ENCODE data around the gene ESM1.

The ESM1 gene

GRCh38 chr5:54965806-54966205, 19.6 kb downstream of the ESM1 start:
- no peaks in the 10 kb centered on the region for H3K4me1 ChIP-seq (ENCODE audit: control extremely low read depth in 1 of 4, control insufficient read depth in 4 of 4, insufficient read depth in 4 of 4, low read length in 3 of 4)
- H3K27me3 ChIP-seq (replicated peaks in 2 of 5; ENCODE audit: control insufficient read depth in 4 of 5, insufficient read depth in 5 of 5, low read length in 4 of 5) = no peaks in the 10 kb centered on the region
- no peaks in the 10 kb centered on the region for H3K36me3 ChIP-seq (ENCODE audit: control insufficient read depth in 4 of 4, insufficient read depth in 4 of 4, low read length in 3 of 4)
- ChIA-PET CTCF (interaction anchor here (1.0 to 1.5 kb wide), 4 partner anchors 9 to 149 kb away, joined by 3 to 4 read pairs (median 4); no protein-coding TSS in a partner anchor), POLR2A (no interaction called here)
- H3K27ac ChIP-seq (ENCODE audit: insufficient read depth in 1 of 2, low read depth in 1 of 2, low read length in 2 of 2, poor library complexity in 1 of 2, severe bottlenecking in 2 of 2) = no peak overlapping the region
- H3K9me3 ChIP-seq (ENCODE audit: control extremely low read depth in 1 of 5, control insufficient read depth in 4 of 5, insufficient read depth in 2 of 5, low read depth in 1 of 5, low read length in 4 of 5) = peaks cover 0 to 3% (median 0%) of the 10 kb centered on the region in 5 experiments
- H3K4me3 ChIP-seq (ENCODE audit: control insufficient read depth in 1 of 7, extremely low read depth in 1 of 7, insufficient read depth in 4 of 7, low read depth in 2 of 7, low read length in 6 of 7) = no peak overlapping the region
- WGBS (ENCODE audit: insufficient coverage) = 100% methylated on average over 1 of the region's 3 CpGs
- no peak for DNase-seq

- H3K4me1 ChIP-seq (ENCODE audit: control extremely low read depth in 1 of 4, control insufficient read depth in 4 of 4, insufficient read depth in 4 of 4, low read length in 3 of 4) = no peaks in the 10 kb centered on the region
- peaks cover 0 to 3% (median 0%) of the 10 kb centered on the region in 5 experiments for H3K9me3 ChIP-seq (ENCODE audit: control extremely low read depth in 1 of 5, control insufficient read depth in 4 of 5, insufficient read depth in 2 of 5, low read depth in 1 of 5, low read length in 4 of 5)
- no peak for DNase-seq
- H3K36me3 ChIP-seq (ENCODE audit: control insufficient read depth in 4 of 4, insufficient read depth in 4 of 4, low read length in 3 of 4) = no peaks in the 10 kb centered on the region
- POLR2A ChIA-PET = no interaction called here
- no peak overlapping the region for H3K4me3 ChIP-seq (ENCODE audit: control insufficient read depth in 1 of 7, extremely low read depth in 1 of 7, insufficient read depth in 4 of 7, low read depth in 2 of 7, low read length in 6 of 7)
- CTCF ChIA-PET = interaction anchor here (1.0 to 1.1 kb wide), 2 partner anchors 19 to 20 kb away, joined by 3 read pairs; no protein-coding TSS in a partner anchor
- H3K27ac ChIP-seq (ENCODE audit: insufficient read depth in 1 of 2, low read depth in 1 of 2, low read length in 2 of 2, poor library complexity in 1 of 2, severe bottlenecking in 2 of 2) = no peak overlapping the region
- no peaks in the 10 kb centered on the region for H3K27me3 ChIP-seq (replicated peaks in 2 of 5; ENCODE audit: control insufficient read depth in 4 of 5, insufficient read depth in 5 of 5, low read length in 4 of 5)
Measured at GRCh38 chr5:54964405-54964804, 21.0 kb downstream of the ESM1 start.

GRCh38 chr5:54959673-54960418, 25.5 kb downstream of the ESM1 start:
- H3K4me3 ChIP-seq (ENCODE audit: control insufficient read depth in 1 of 7, extremely low read depth in 1 of 7, insufficient read depth in 4 of 7, low read depth in 2 of 7, low read length in 6 of 7) = no peak overlapping the region
- ChIA-PET POLR2A (no interaction called here), CTCF (interaction anchor here (1.1 to 2.7 kb wide), 9 partner anchors 10 to 443 kb away, joined by 3 to 19 read pairs (median 3); no protein-coding TSS in a partner anchor)
- WGBS (ENCODE audit: insufficient coverage) = 89% methylated on average over 6 of the region's 6 CpGs
- no peaks in the 10 kb centered on the region for H3K4me1 ChIP-seq (ENCODE audit: control extremely low read depth in 1 of 4, control insufficient read depth in 4 of 4, insufficient read depth in 4 of 4, low read length in 3 of 4)
- H3K9me3 ChIP-seq (ENCODE audit: control extremely low read depth in 1 of 5, control insufficient read depth in 4 of 5, insufficient read depth in 2 of 5, low read depth in 1 of 5, low read length in 4 of 5) = no peaks in the 10 kb centered on the region
- no peaks in the 10 kb centered on the region for H3K27me3 ChIP-seq (replicated peaks in 2 of 5; ENCODE audit: control insufficient read depth in 4 of 5, insufficient read depth in 5 of 5, low read length in 4 of 5)
- DNase-seq = peak; percentile 17 to 43 (median 42)
- H3K36me3 ChIP-seq (ENCODE audit: control insufficient read depth in 4 of 4, insufficient read depth in 4 of 4, low read length in 3 of 4) = no peaks in the 10 kb centered on the region
- H3K27ac ChIP-seq (ENCODE audit: insufficient read depth in 1 of 2, low read depth in 1 of 2, low read length in 2 of 2, poor library complexity in 1 of 2, severe bottlenecking in 2 of 2) = no peak overlapping the region

GRCh38 chr5:54956922-54957321, 28.5 kb downstream of the ESM1 start:
- CTCF ChIA-PET = interaction anchor here (1.1 to 4.2 kb wide), 5 partner anchors 9 to 50 kb away, joined by 3 to 21 read pairs (median 4); no protein-coding TSS in a partner anchor
- Histone ChIP-seq H3K27ac (ENCODE audit: insufficient read depth in 1 of 2, low read depth in 1 of 2, low read length in 2 of 2, poor library complexity in 1 of 2, severe bottlenecking in 2 of 2) (no peak overlapping the region), H3K36me3 (ENCODE audit: control insufficient read depth in 4 of 4, insufficient read depth in 4 of 4, low read length in 3 of 4) (no peaks in the 10 kb centered on the region), H3K4me3 (ENCODE audit: control insufficient read depth in 1 of 7, extremely low read depth in 1 of 7, insufficient read depth in 4 of 7, low read depth in 2 of 7, low read length in 6 of 7) (no peak overlapping the region), H3K27me3 (replicated peaks in 2 of 5; ENCODE audit: control insufficient read depth in 4 of 5, insufficient read depth in 5 of 5, low read length in 4 of 5) (no peaks in the 10 kb centered on the region), H3K4me1 (ENCODE audit: control extremely low read depth in 1 of 4, control insufficient read depth in 4 of 4, insufficient read depth in 4 of 4, low read length in 3 of 4) (no peaks in the 10 kb centered on the region), H3K9me3 (ENCODE audit: control extremely low read depth in 1 of 5, control insufficient read depth in 4 of 5, insufficient read depth in 2 of 5, low read depth in 1 of 5, low read length in 4 of 5) (no peaks in the 10 kb centered on the region)
- POLR2A ChIA-PET = no interaction called here
- DNase-seq = no peak

GRCh38 chr5:54947187-54947586, 38.2 kb downstream of the ESM1 start:
- H3K4me1 ChIP-seq (ENCODE audit: control extremely low read depth in 1 of 4, control insufficient read depth in 4 of 4, insufficient read depth in 4 of 4, low read length in 3 of 4) = no peaks in the 10 kb centered on the region
- no peaks in the 10 kb centered on the region for H3K27me3 ChIP-seq (replicated peaks in 2 of 5; ENCODE audit: control insufficient read depth in 4 of 5, insufficient read depth in 5 of 5, low read length in 4 of 5)
- H3K4me3 ChIP-seq (ENCODE audit: control insufficient read depth in 1 of 7, extremely low read depth in 1 of 7, insufficient read depth in 4 of 7, low read depth in 2 of 7, low read length in 6 of 7) = no peak overlapping the region
- H3K9me3 ChIP-seq (ENCODE audit: control extremely low read depth in 1 of 5, control insufficient read depth in 4 of 5, insufficient read depth in 2 of 5, low read depth in 1 of 5, low read length in 4 of 5) = no peaks in the 10 kb centered on the region
- ChIA-PET CTCF (interaction anchor here (1.2 to 1.6 kb wide), 2 partner anchors 170 to 199 kb away, joined by 3 to 7 read pairs; no protein-coding TSS in a partner anchor), POLR2A (no interaction called here)
- H3K36me3 ChIP-seq (ENCODE audit: control insufficient read depth in 4 of 4, insufficient read depth in 4 of 4, low read length in 3 of 4) = no peaks in the 10 kb centered on the region
- DNase-seq = no peak
- 80% methylated on average over 1 of the region's 1 CpG for WGBS (ENCODE audit: insufficient coverage)
- H3K27ac ChIP-seq (ENCODE audit: insufficient read depth in 1 of 2, low read depth in 1 of 2, low read length in 2 of 2, poor library complexity in 1 of 2, severe bottlenecking in 2 of 2) = no peak overlapping the region

- DNase-seq = no peak
- WGBS (ENCODE audit: insufficient coverage) = 100% methylated on average over 1 of the region's 3 CpGs
Measured at GRCh38 chr5:54946306-54946819, 39.0 kb downstream of the ESM1 start.

GRCh38 chr5:54944364-54944763, 41.0 kb downstream of the ESM1 start:
- ChIA-PET POLR2A (no interaction called here), CTCF (interaction anchor here (0.6 to 3.8 kb wide), 33 partner anchors 12 to 463 kb away, joined by 3 to 21 read pairs (median 4); partner anchors contain the start of gene GPX8)
- H3K27me3 ChIP-seq (replicated peaks in 2 of 5; ENCODE audit: control insufficient read depth in 4 of 5, insufficient read depth in 5 of 5, low read length in 4 of 5) = no peaks in the 10 kb centered on the region
- no peaks in the 10 kb centered on the region for H3K4me1 ChIP-seq (ENCODE audit: control extremely low read depth in 1 of 4, control insufficient read depth in 4 of 4, insufficient read depth in 4 of 4, low read length in 3 of 4)
- H3K4me3 ChIP-seq (ENCODE audit: control insufficient read depth in 1 of 7, extremely low read depth in 1 of 7, insufficient read depth in 4 of 7, low read depth in 2 of 7, low read length in 6 of 7) = no peak overlapping the region
- H3K36me3 ChIP-seq (ENCODE audit: control insufficient read depth in 4 of 4, insufficient read depth in 4 of 4, low read length in 3 of 4) = no peaks in the 10 kb centered on the region
- 96% methylated on average over 4 of the region's 7 CpGs for WGBS (ENCODE audit: insufficient coverage)
- H3K9me3 ChIP-seq (ENCODE audit: control extremely low read depth in 1 of 5, control insufficient read depth in 4 of 5, insufficient read depth in 2 of 5, low read depth in 1 of 5, low read length in 4 of 5) = no peaks in the 10 kb centered on the region
- H3K27ac ChIP-seq (ENCODE audit: insufficient read depth in 1 of 2, low read depth in 1 of 2, low read length in 2 of 2, poor library complexity in 1 of 2, severe bottlenecking in 2 of 2) = no peak overlapping the region
- DNase-seq = peak; percentile 47 to 72 (median 65)

More at GRCh38 chr5:54946306-54946819, 39.0 kb downstream of the ESM1 start:
- Histone ChIP-seq H3K9me3 (ENCODE audit: control extremely low read depth in 1 of 5, control insufficient read depth in 4 of 5, insufficient read depth in 2 of 5, low read depth in 1 of 5, low read length in 4 of 5) (no peaks in the 10 kb centered on the region), H3K4me3 (ENCODE audit: control insufficient read depth in 1 of 7, extremely low read depth in 1 of 7, insufficient read depth in 4 of 7, low read depth in 2 of 7, low read length in 6 of 7) (no peak overlapping the region), H3K36me3 (ENCODE audit: control insufficient read depth in 4 of 4, insufficient read depth in 4 of 4, low read length in 3 of 4) (no peaks in the 10 kb centered on the region), H3K4me1 (ENCODE audit: control extremely low read depth in 1 of 4, control insufficient read depth in 4 of 4, insufficient read depth in 4 of 4, low read length in 3 of 4) (no peaks in the 10 kb centered on the region), H3K27me3 (replicated peaks in 2 of 5; ENCODE audit: control insufficient read depth in 4 of 5, insufficient read depth in 5 of 5, low read length in 4 of 5) (no peaks in the 10 kb centered on the region), H3K27ac (ENCODE audit: insufficient read depth in 1 of 2, low read depth in 1 of 2, low read length in 2 of 2, poor library complexity in 1 of 2, severe bottlenecking in 2 of 2) (no peak overlapping the region)
- ChIA-PET CTCF (interaction anchor here (1.1 to 3.4 kb wide), 4 partner anchors 10 to 200 kb away, joined by 3 to 21 read pairs (median 8); no protein-coding TSS in a partner anchor), POLR2A (no interaction called here)
